ENCODE data around the gene MAP3K20.

The MAP3K20 gene

GRCh38 chr2:173051463-173052215, 24.0 kb upstream of the MAP3K20 start:
- no peak for DNase-seq

GRCh38 chr2:173053043-173053699, 22.5 kb upstream of the MAP3K20 start:
- DNase-seq: peak; percentile 55

- peak; percentile 77 for DNase-seq
Observed at GRCh38 chr2:173054466-173054865, 21.2 kb upstream of the MAP3K20 start.

GRCh38 chr2:173056705-173057364, 18.8 kb upstream of the MAP3K20 start:
- DNase-seq: no peak

- no peak for DNase-seq
Observed at GRCh38 chr2:173058097-173058496, 17.5 kb upstream of the MAP3K20 start.

- no peak for DNase-seq
Observed at GRCh38 chr2:173058673-173059072, 17.0 kb upstream of the MAP3K20 start.

- DNase-seq: no peak
Observed at GRCh38 chr2:173059292-173059691, 16.4 kb upstream of the MAP3K20 start.

GRCh38 chr2:173059971-173060461, 15.6 kb upstream of the MAP3K20 start:
- DNase-seq: no peak

- peak; percentile 74 for DNase-seq
Observed at GRCh38 chr2:173062801-173063200, 12.8 kb upstream of the MAP3K20 start.

- DNase-seq: peak; percentile 59
Observed at GRCh38 chr2:173064151-173064805, 11.4 kb upstream of the MAP3K20 start.

- no peak for DNase-seq
Observed at GRCh38 chr2:173066887-173067676, 8.6 kb upstream of the MAP3K20 start.

GRCh38 chr2:173075056-173075780, 428 bp upstream of the MAP3K20 start:
- DNase-seq: no peak

GRCh38 chr2:173076581-173077345, 1.1 kb downstream of the MAP3K20 start:
- peak; percentile 41 for DNase-seq

- DNase-seq: no peak
Observed at GRCh38 chr2:173077506-173078177, 2.0 kb downstream of the MAP3K20 start.

- no peak for DNase-seq
Observed at GRCh38 chr2:173079141-173079540, 3.5 kb downstream of the MAP3K20 start.

- peak; percentile 96 for DNase-seq
Observed at GRCh38 chr2:173079973-173080860, 4.6 kb downstream of the MAP3K20 start.

- no peak for DNase-seq
Observed at GRCh38 chr2:173086518-173087213, 11.0 kb downstream of the MAP3K20 start.

GRCh38 chr2:173087214-173087581, 11.6 kb downstream of the MAP3K20 start:
- DNase-seq: peak; percentile 60

Measured in fibroblast of skin of abdomen (primary cell).